Measurements from ENCODE around the gene VGLL4.

VGLL4 gene

DNA sequence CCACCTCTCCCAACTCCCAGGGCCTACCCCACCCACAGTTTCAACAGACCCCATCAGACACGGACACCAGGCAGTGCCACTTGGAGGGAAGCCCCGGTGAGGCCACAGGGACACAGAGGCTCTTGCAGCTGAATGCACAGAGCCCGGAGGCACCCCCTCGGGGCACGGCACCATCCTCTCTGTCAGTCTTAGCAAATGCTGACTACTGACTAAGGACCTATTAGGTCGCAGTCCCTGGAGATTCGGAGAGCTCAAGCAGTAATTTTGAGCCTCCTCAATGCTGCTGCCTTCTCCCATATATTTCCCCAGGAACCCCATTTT lies 79.9 kb downstream of the VGLL4 start:
- no peak for DNase-seq

DNA sequence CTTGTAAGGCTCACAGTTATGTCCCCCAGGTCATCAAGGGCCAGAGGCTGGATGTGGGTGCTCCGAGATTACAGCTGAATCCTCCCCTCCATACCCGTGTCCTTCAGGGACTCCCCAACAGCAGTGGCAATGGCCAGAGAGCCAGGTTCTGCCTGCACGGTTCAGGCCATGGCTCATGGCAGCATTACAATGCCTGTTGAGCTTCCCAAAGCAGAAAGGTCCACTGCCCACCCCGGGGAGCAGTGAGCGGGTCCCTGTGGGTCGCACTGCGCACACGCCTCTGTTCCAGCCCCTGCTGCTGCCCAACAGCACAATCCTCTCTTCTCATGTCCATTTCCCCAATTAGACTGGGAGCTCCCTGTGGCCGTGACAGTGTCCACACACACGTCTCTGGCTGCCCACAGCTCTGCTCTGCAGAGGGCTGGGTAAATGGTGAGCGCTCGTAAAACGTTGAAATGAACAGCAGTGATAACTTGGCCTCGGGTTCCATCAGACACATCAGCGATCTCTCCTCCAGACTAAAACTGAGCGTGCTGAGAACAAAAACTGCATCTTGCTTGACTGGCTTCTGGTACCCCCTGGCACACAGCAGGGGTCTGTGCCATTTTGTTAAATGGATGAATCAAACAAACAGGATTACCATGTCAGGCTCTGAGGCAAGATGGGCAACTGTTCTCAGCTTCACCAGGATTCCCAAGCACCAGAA lies 80.4 kb downstream of the VGLL4 start:
- no peak for DNase-seq

- DNase-seq: no peak
Measured at GRCh38 chr3:11562277-11562881, 81.3 kb downstream of the VGLL4 start.

- DNase-seq: no peak
Measured at GRCh38 chr3:11560746-11561145, 83.0 kb downstream of the VGLL4 start.

GRCh38 chr3:11559816-11560633 lies 83.7 kb downstream of the VGLL4 start:
- no peak for DNase-seq

GRCh38 chr3:11558918-11559815 lies 84.5 kb downstream of the VGLL4 start:
- no peak for DNase-seq

DNA sequence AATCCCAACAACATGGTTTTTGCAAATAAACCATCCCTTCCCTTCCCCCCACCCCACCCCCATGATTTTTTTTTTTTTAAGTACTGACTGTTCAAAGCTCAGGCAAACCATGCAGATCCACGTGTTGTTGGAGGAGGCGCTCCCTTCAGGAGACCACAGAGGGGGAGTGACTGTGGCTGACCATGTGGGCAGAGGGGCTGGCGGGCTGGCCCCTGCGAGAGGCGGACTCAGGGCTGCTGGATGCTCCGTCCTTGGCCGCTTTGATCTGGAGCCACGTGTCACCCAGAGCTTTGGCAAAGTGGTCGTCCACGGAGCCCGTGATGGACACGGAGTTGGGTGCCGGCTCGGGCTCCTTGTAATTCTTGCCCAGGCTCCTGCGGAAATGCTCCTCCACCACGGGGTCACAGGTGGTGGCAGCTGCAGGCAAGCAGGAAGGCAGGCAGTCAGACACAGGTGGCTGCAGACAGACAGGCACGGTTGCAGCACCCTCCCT lies 85.3 kb downstream of the VGLL4 start:
- no peak for DNase-seq

DNA sequence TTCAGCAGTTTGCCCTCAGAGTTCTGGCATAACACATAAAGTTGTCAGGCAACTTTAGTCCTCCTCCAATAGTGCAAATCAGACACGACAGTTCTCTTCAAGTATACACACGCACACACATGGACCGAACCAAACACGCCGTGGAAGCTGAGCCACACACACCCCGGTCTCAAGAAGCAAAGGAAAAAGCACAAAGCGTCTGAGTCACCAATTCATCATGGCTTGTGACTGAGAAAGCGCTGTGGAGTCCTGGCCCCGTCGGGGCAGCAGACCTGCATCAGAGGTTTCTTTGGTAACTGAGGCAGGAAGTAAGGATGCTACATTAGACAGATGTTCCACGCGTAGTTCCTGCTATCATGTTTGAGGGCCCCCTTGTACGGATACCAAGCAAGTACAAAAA lies 85.7 kb downstream of the VGLL4 start:
- DNase-seq: no peak

GRCh38 chr3:11556851-11557644 lies 86.7 kb downstream of the VGLL4 start:
- DNase-seq: no peak

- no peak for DNase-seq
Measured at GRCh38 chr3:11555881-11556633, 87.7 kb downstream of the VGLL4 start.

GRCh38 chr3:11555211-11555782 lies 88.4 kb downstream of the VGLL4 start:
- no peak for DNase-seq

- DNase-seq: no peak
Measured at GRCh38 chr3:11554666-11555065, 89.0 kb downstream of the VGLL4 start.

GRCh38 chr3:11554236-11554610 lies 89.5 kb downstream of the VGLL4 start:
- no peak for DNase-seq

DNA sequence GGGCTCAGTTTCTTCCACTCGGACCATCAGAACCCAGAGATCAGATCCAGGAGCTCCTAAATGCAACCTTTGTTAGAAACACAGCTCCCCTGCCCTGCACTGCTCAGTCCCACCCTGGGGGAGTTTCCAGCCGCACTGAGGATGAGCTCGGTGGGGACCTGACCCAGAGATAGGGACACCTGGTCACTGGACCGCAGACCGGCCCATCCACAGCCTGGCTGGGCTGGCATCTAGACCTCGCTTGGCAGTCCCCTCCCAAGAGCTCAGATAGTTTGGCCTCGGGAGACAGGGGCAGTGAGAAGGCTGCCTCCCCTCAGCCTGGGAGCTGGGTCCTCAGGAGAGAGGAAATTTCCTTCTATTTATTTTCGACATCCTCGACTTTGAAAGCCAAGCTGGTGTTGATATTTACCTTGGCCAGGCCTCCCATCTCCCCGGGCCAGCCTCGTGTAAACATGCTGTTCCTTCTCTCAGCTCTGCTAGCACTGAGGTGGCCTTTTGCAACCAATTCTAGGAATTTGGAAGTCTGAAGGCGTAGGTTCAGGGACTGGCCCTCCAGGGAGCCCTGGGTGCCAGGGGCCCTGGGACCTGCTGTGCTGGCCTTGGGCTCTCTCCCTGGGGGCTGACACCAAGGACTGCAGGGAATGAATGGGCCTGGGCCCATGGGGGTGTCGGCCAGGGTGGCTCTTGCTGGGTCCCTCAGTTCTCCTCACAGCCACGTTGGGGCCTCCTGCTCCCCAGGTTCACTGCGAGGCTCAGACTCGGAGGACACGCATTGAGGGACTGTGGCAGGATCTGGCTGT lies 90.1 kb downstream of the VGLL4 start:
- no peak for DNase-seq

GRCh38 chr3:11552289-11553264 lies 91.1 kb downstream of the VGLL4 start:
- no peak for DNase-seq

DNA sequence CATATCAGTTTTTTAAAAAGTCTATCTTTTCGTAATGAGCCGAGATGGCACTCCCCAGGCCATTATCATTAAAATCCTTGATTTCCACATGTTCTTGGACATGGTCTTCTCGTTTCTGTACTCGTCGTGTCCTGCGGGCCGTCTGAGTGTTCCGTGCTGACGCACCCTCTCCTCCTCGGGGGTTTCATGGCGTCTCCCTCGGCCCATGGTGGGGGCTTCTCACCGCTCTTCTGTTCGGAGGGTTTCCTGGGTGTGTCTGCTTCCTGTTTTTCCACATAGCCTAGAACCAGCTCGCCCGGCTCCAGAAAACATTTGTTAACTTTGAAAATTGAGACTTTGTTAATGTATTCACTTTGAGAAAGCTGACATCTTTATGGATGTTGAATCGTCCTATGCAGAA lies 92.7 kb downstream of the VGLL4 start:
- DNase-seq: no peak

GRCh38 chr3:11549580-11550140 lies 94.1 kb downstream of the VGLL4 start:
- DNase-seq: no peak

GRCh38 chr3:11548721-11549131 lies 95.0 kb downstream of the VGLL4 start:
- no peak for DNase-seq
